ENCODE measurements around the gene SLC25A22. TPM values are rescaled to one million over a fixed set of nuclear protein-coding genes. Genes with fewer than 3 reads are reported as not detected.

SLC25A22 gene
- total and polyA plus RNA-seq, 9 of the 15 experiments (the other 6 are each of a cell fraction or from before 2014, with no cell fraction given) = 0.41 to 55.4 (median 11.4) TPM

DNA sequence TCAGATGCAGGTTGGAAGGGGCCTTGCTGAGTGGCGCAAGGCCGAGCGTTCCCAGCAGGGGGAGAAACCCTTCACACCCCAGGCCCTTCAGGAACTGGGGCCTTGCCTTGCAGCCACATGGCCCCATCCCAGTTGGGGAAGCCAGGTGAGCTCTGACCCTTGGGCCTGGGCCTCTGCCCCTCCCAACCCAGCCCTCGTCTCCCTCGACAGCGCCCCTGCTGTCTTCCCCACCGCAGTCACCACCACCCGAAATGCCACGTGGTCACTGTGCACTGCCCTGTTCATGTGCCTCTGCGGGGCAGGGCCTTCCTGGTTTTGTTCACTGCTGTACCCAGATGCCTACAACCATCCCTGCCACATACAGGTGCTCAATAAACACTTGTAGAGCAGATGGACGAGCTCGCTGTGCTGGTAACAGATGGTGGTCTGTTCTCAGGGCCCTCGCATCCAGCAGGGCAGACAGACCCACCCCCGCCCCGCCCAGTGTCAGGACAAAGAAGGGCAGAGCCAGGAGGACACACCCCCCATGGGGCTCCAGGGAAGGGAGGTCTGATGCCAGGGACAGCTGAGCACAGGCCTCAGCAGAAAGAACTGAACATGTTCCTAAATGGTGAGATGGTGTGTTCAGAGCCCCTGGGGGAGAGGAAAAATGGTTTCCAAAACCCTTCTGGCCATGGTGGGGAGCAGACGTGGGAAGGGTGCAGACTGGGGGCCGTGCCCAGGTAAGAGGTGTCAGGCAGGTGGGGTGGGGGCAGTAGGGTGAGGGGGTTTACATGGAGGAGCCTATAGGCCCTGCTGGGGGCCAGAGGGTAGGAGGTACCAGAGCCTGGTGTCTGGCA lies 40.6 kb upstream of the SLC25A22 start (continued):
- TF ChIP-seq PYGO2 (tag; IDR thresholded peaks at IDR 0.05) (no peak), ELF1 (tag; IDR thresholded peaks at IDR 0.05) (no peak), E2F3 (CRISPR knock-in tag; IDR thresholded peaks at IDR 0.05) (no peak), RBM17 (IDR thresholded peaks at IDR 0.05; ENCODE audit: borderline replicate concordance, low read depth, low read length) (no peak), ERF (CRISPR knock-in tag; IDR thresholded peaks at IDR 0.05) (no peak), POLR2G (IDR thresholded peaks at IDR 0.05; ENCODE audit: low read depth, low read length) (peak; percentile 25; the same call in 1 of the 2 replicates), ZNF133 (CRISPR knock-in tag; IDR thresholded peaks at IDR 0.05) (no peak), KDM2B (CRISPR knock-in tag; IDR thresholded peaks at IDR 0.05) (no peak), NRF1 (conservative IDR thresholded peaks at IDR 0.05 in 1 of 2, IDR thresholded peaks at IDR 0.05 in 1 of 2) (no peak), E2F6 (IDR thresholded peaks at IDR 0.05; ENCODE audit: borderline replicate concordance in 1 of 2, extremely low read depth in 1 of 2, insufficient read depth in 1 of 2, insufficient read length in 1 of 2, low read depth in 1 of 2, low read length in 1 of 2, poor library complexity in 1 of 2, severe bottlenecking in 1 of 2) (peak; percentile 63 to 87), CTBP1 (IDR thresholded peaks at IDR 0.05; ENCODE audit: borderline replicate concordance) (no peak), CEBPZ (IDR thresholded peaks at IDR 0.05; ENCODE audit: borderline replicate concordance, low read depth, low read length) (no peak), NR4A1 (CRISPR knock-in tag; IDR thresholded peaks at IDR 0.05) (no peak), NR4A1 (tag; IDR thresholded peaks at IDR 0.05) (no peak), CREB1 (IDR thresholded peaks at IDR 0.05) (no peak; the same call in 1 of the 2 replicates), CREB1 (CRISPR knock-in tag; IDR thresholded peaks at IDR 0.05) (no peak), STAT5B (CRISPR knock-in tag; IDR thresholded peaks at IDR 0.05) (no peak), HDAC6 (IDR thresholded peaks at IDR 0.05; ENCODE audit: low read depth, low read length) (no peak), KLF16 (IDR thresholded peaks at IDR 0.05) (no peak)
- TF ChIP-seq, protein P1, sequence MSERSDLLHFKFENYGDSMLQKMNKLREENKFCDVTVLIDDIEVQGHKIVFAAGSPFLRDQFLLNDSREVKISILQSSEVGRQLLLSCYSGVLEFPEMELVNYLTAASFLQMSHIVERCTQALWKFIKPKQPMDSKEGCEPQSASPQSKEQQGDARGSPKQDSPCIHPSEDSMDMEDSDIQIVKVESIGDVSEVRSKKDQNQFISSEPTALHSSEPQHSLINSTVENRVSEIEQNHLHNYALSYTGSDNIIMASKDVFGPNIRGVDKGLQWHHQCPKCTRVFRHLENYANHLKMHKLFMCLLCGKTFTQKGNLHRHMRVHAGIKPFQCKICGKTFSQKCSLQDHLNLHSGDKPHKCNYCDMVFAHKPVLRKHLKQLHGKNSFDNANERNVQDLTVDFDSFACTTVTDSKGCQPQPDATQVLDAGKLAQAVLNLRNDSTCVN (CRISPR knock-in tag; IDR thresholded peaks at IDR 0.05) = no peak

Data from K562 (cell line).